ENCODE results near the gene NPR3. TPM values are rescaled to one million over a fixed set of nuclear protein-coding genes. Genes with fewer than 3 reads are reported as not detected.

NPR3 gene, protein sequence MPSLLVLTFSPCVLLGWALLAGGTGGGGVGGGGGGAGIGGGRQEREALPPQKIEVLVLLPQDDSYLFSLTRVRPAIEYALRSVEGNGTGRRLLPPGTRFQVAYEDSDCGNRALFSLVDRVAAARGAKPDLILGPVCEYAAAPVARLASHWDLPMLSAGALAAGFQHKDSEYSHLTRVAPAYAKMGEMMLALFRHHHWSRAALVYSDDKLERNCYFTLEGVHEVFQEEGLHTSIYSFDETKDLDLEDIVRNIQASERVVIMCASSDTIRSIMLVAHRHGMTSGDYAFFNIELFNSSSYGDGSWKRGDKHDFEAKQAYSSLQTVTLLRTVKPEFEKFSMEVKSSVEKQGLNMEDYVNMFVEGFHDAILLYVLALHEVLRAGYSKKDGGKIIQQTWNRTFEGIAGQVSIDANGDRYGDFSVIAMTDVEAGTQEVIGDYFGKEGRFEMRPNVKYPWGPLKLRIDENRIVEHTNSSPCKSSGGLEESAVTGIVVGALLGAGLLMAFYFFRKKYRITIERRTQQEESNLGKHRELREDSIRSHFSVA
- total RNA-seq (2014; rRNA removed; shearing (Covaris generic); ENCODE audit: low replicate concordance), result 0.11 and 1.2 TPM in 2 replicates

DNA sequence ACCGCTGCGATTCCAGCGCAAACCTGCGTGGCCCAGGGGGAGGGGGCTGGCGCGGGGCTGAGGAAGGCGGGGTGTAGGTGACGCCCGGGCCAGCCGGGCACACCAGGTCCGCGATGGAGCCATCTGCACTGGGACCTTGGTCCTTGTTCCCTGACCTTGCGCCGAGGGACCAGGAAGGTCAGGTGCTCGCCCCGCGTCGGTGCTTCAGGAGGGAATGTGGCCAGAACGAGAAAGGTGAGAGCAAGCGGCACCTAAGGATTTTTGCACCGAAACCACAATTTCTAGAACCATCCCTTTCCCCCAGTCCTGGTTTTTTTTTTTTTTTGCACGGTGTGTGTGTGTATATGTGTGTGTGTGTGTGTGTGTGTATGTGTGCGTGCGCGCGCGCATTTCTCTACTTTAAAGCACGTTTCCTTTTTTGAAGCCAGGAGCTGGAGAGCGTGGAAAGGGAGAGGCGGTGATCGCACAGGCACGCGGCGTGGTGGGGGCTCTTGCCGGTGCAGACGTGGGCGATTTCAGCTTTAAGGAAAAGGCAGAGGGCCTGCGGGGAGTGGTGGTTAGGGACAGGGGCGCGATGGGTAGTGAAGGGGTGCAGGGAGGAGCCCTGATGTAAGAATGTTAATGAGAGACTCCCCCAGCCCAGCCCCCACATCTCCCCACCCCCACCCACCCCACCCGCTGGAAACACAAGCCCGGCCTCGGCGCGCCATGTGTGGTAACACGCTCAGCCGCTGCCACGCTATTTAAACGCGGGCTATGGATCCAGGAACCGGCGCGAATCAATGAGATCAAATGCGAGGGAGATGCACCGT, at the start of gene NPR3:
TSS of gene NPR3 (plus strand) at position 772 of the 812 bp plus-strand sequence. CDS start 456 bp downstream, outside the sequence.
- no peaks in the 10 kb centered on the region for H3K9me3 ChIP-seq (ENCODE audit: low read length)
- no peaks in the 10 kb centered on the region for H3K9me2 ChIP-seq (replicated peaks; ENCODE audit: insufficient read depth, low read length)
- no peak within 1 kb of the TSS for H3K4me3 ChIP-seq (ENCODE audit: low read length)
- no peak within 1 kb of the TSS for H3K4me2 ChIP-seq (ENCODE audit: low read depth, low read length, poor library complexity, severe bottlenecking)
- no peak within 1 kb of the TSS for H2AFZ ChIP-seq (ENCODE audit: low read length)
- H3K27me3 ChIP-seq (ENCODE audit: low read length), result no peaks in the 10 kb centered on the region
- no peak within 1 kb of the TSS for H3K27ac ChIP-seq (ENCODE audit: low read length)
- H3K9ac ChIP-seq (ENCODE audit: low read length), result no peak within 1 kb of the TSS
- DNase-seq, result no peak
- H4K20me1 ChIP-seq (ENCODE audit: insufficient read depth, low read depth, low read length), result no peaks in the 10 kb centered on the region
- H3K4me1 ChIP-seq (ENCODE audit: low read length), result no peaks in the 10 kb centered on the region
- no peaks in the 10 kb centered on the region for H3K79me2 ChIP-seq (ENCODE audit: low read length)
- H3K36me3 ChIP-seq (ENCODE audit: insufficient read depth, low read length), result no peaks in the 10 kb centered on the region

DNA sequence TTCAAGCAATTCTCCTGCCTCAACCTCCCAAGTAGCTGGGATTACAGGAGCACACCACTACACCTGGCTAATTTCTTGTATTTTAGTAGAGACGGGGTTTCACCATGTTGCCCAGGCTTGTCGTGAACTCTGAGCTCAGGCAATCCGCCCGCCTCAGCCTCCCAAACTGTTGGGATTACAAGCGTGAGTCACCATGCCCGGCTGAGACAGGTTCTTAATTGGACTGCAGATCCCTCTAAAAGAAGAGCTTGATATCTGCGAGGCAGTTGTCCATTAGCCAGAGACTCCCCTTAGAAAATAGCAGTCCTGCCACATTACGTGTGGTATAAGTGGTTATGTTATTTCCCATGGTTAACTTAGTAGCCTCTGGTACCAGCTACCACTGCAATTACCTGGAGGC, 46.6 kb upstream of the NPR3 start:
- no peak for DNase-seq
- 0 out of 2 replicates have a peak, but pooled peaks cover 3% of the 10 kb centered on the region for H3K27me3 ChIP-seq (ENCODE audit: low read length)
- H3K9me2 ChIP-seq (replicated peaks; ENCODE audit: insufficient read depth, low read length), result no peaks in the 10 kb centered on the region
- no peaks in the 10 kb centered on the region for H3K4me1 ChIP-seq (ENCODE audit: low read length)
- no peaks in the 10 kb centered on the region for H3K79me2 ChIP-seq (ENCODE audit: low read length)
- no peaks in the 10 kb centered on the region for H3K9me3 ChIP-seq (ENCODE audit: low read length)
- no peaks in the 10 kb centered on the region for H3K36me3 ChIP-seq (ENCODE audit: insufficient read depth, low read length)
- no peak overlapping the region for H2AFZ ChIP-seq (ENCODE audit: low read length)
- H4K20me1 ChIP-seq (ENCODE audit: insufficient read depth, low read depth, low read length), result no peaks in the 10 kb centered on the region
- H3K4me2 ChIP-seq (ENCODE audit: low read depth, low read length, poor library complexity, severe bottlenecking), result no peak overlapping the region
- no peak overlapping the region for H3K9ac ChIP-seq (ENCODE audit: low read length)
- H3K4me3 ChIP-seq (ENCODE audit: low read length), result no peak overlapping the region
- no peak overlapping the region for H3K27ac ChIP-seq (ENCODE audit: low read length)

DNA sequence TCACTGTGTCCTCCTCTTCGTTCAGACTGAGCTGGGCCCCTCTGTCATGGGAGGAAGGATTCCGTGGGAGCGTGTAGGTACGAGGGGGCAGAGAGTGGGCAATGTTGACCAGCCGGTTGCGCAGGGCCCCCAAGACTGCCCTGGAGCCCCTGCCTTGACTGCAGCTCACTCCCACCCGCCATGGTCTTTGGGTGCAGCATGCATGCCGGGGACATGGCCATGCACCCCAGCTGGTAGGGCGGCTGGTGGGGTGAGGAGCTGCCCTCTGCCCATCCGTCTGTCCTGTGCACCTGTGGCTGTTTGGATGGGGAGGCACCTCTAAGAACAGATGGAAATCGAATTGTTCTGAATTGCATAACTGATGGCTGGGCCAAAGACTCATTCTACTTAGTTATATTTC, 42.6 kb upstream of the NPR3 start:
- H3K9me3 ChIP-seq (ENCODE audit: low read length), result peaks cover 9% of the 10 kb centered on the region
- H3K9me2 ChIP-seq (replicated peaks; ENCODE audit: insufficient read depth, low read length), result no peaks in the 10 kb centered on the region
- no peak overlapping the region for H3K4me2 ChIP-seq (ENCODE audit: low read depth, low read length, poor library complexity, severe bottlenecking)
- H3K4me3 ChIP-seq (ENCODE audit: low read length), result no peak overlapping the region
- no peaks in the 10 kb centered on the region for H3K79me2 ChIP-seq (ENCODE audit: low read length)
- no peaks in the 10 kb centered on the region for H3K4me1 ChIP-seq (ENCODE audit: low read length)
- H3K27me3 ChIP-seq (ENCODE audit: low read length), result 0 out of 2 replicates have a peak, but pooled peaks cover 3% of the 10 kb centered on the region
- H2AFZ ChIP-seq (ENCODE audit: low read length), result no peak overlapping the region
- no peaks in the 10 kb centered on the region for H3K36me3 ChIP-seq (ENCODE audit: insufficient read depth, low read length)
- H4K20me1 ChIP-seq (ENCODE audit: insufficient read depth, low read depth, low read length), result no peaks in the 10 kb centered on the region
- H3K27ac ChIP-seq (ENCODE audit: low read length), result no peak overlapping the region
- DNase-seq, result no peak
- no peak overlapping the region for H3K9ac ChIP-seq (ENCODE audit: low read length)

DNA sequence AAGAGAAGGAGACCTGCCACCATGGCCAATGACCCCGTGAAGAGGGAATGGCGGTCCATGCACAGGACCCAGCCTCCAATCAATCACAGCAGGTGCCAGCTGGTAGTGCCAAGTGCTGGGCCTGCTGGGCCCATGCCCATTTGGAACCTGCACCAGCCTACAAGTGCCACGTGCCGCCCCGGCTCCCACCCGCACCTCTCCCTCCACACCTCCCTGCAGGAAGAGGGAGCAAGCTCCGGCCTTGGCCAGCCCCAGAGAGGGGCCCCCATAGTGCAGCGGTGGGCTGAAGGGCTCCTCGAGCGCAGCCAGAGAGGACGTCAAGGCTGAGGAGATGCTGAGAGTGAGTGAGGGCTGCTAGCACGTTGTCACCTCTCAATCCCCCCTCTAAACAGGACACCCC, 37.8 kb upstream of the NPR3 start:
- Histone ChIP-seq H3K9me2 (replicated peaks; ENCODE audit: insufficient read depth, low read length) (no peaks in the 10 kb centered on the region), H3K9ac (ENCODE audit: low read length) (no peak overlapping the region), H3K27me3 (ENCODE audit: low read length) (no peaks in the 10 kb centered on the region), H3K36me3 (ENCODE audit: insufficient read depth, low read length) (no peaks in the 10 kb centered on the region), H4K20me1 (ENCODE audit: insufficient read depth, low read depth, low read length) (no peaks in the 10 kb centered on the region), H3K27ac (ENCODE audit: low read length) (no peak overlapping the region), H2AFZ (ENCODE audit: low read length) (no peak overlapping the region), H3K9me3 (ENCODE audit: low read length) (peaks cover 9% of the 10 kb centered on the region), H3K4me3 (ENCODE audit: low read length) (no peak overlapping the region), H3K4me1 (ENCODE audit: low read length) (no peaks in the 10 kb centered on the region), H3K79me2 (ENCODE audit: low read length) (no peaks in the 10 kb centered on the region), H3K4me2 (ENCODE audit: low read depth, low read length, poor library complexity, severe bottlenecking) (no peak overlapping the region)
- no peak for DNase-seq

DNA sequence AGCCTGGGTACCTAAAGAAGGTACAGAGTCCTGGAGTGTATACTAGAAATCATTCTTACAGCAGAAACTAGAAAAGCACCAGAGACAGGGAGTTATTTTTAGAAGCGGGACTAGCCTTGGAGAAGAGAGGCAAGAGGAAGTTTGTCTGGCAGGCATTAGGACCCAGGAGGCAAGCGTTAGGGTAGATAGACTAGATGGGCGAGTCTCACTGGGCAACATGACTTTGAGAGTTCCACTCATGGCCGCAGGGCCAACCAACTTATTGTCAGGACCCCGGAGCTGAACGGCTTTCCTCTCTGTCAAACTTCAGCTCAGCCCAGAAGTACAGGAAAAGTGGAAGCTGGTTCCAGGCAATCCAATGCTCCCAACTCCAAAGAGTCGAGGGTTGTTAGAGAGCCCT, 34.1 kb upstream of the NPR3 start:
- Histone ChIP-seq H3K4me2 (ENCODE audit: low read depth, low read length, poor library complexity, severe bottlenecking) (no peak overlapping the region), H3K27ac (ENCODE audit: low read length) (no peak overlapping the region)

DNA sequence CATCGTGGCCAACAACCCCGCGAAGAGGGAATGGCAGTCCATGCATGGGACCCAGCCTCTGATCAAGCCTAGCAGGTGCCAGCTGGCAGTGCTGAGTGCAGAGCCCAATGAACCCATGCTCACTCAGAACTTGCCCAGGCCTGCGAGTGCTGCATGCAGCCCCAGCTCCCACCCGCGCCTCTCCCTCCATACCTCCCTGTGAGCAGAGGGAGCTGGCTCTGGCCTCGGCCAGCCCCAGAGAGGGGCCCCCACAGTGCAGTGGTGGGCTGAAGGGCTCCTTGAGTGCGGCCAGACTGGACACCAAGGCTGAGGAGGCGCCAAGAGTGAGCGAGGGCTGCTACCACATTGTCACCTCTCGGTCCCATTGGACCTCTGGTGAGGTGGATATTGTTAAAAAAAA, 32.6 kb upstream of the NPR3 start:
- no peaks in the 10 kb centered on the region for H3K27me3 ChIP-seq (ENCODE audit: low read length)
- no peaks in the 10 kb centered on the region for H4K20me1 ChIP-seq (ENCODE audit: insufficient read depth, low read depth, low read length)
- H3K9ac ChIP-seq (ENCODE audit: low read length), result no peak overlapping the region
- no peaks in the 10 kb centered on the region for H3K36me3 ChIP-seq (ENCODE audit: insufficient read depth, low read length)
- H3K4me2 ChIP-seq (ENCODE audit: low read depth, low read length, poor library complexity, severe bottlenecking), result no peak overlapping the region
- no peaks in the 10 kb centered on the region for H3K4me1 ChIP-seq (ENCODE audit: low read length)
- no peaks in the 10 kb centered on the region for H3K9me3 ChIP-seq (ENCODE audit: low read length)
- no peak overlapping the region for H3K27ac ChIP-seq (ENCODE audit: low read length)
- no peaks in the 10 kb centered on the region for H3K79me2 ChIP-seq (ENCODE audit: low read length)
- H3K4me3 ChIP-seq (ENCODE audit: low read length), result no peak overlapping the region
- H3K9me2 ChIP-seq (replicated peaks; ENCODE audit: insufficient read depth, low read length), result no peaks in the 10 kb centered on the region
- H2AFZ ChIP-seq (ENCODE audit: low read length), result no peak overlapping the region
- no peak for DNase-seq

More for the DNA sequence above, 34.1 kb upstream of the NPR3 start:
- H4K20me1 ChIP-seq (ENCODE audit: insufficient read depth, low read depth, low read length), result no peaks in the 10 kb centered on the region
- no peak overlapping the region for H3K9ac ChIP-seq (ENCODE audit: low read length)
- H3K4me1 ChIP-seq (ENCODE audit: low read length), result no peaks in the 10 kb centered on the region
- no peaks in the 10 kb centered on the region; the same call in 1 of the 2 replicates for H3K9me3 ChIP-seq (ENCODE audit: low read length)
- H3K9me2 ChIP-seq (replicated peaks; ENCODE audit: insufficient read depth, low read length), result no peaks in the 10 kb centered on the region
- H3K36me3 ChIP-seq (ENCODE audit: insufficient read depth, low read length), result no peaks in the 10 kb centered on the region
- no peak for DNase-seq
- no peak overlapping the region for H3K4me3 ChIP-seq (ENCODE audit: low read length)
- H3K27me3 ChIP-seq (ENCODE audit: low read length), result no peaks in the 10 kb centered on the region
- H3K79me2 ChIP-seq (ENCODE audit: low read length), result no peaks in the 10 kb centered on the region
- no peak overlapping the region for H2AFZ ChIP-seq (ENCODE audit: low read length)

DNA sequence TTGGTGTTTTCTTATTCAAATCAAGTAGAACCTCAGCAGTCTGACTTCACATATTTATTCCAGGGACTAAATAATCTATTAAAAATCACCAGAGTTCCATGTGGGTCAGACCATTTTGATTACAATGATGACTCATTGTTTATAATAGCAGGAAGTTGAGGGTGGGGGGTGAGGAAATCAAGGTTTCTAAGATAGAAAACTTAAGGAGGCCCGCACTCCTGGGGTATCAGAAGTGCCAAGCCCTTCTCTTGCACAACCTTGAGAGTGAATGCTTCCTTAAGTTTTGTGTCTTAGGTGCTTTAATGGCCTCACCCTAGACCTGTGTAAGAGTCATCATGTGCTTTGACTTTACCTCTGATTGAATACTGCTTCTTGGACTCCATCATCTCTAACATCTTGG, 31.9 kb upstream of the NPR3 start:
- no peaks in the 10 kb centered on the region for H3K36me3 ChIP-seq (ENCODE audit: insufficient read depth, low read length)
- H3K27ac ChIP-seq (ENCODE audit: low read length), result no peak overlapping the region
- H2AFZ ChIP-seq (ENCODE audit: low read length), result no peak overlapping the region
- no peak overlapping the region for H3K4me2 ChIP-seq (ENCODE audit: low read depth, low read length, poor library complexity, severe bottlenecking)
- H3K4me1 ChIP-seq (ENCODE audit: low read length), result no peaks in the 10 kb centered on the region
- H3K4me3 ChIP-seq (ENCODE audit: low read length), result no peak overlapping the region
- H4K20me1 ChIP-seq (ENCODE audit: insufficient read depth, low read depth, low read length), result no peaks in the 10 kb centered on the region
- H3K27me3 ChIP-seq (ENCODE audit: low read length), result no peaks in the 10 kb centered on the region
- no peaks in the 10 kb centered on the region for H3K79me2 ChIP-seq (ENCODE audit: low read length)
- no peaks in the 10 kb centered on the region for H3K9me3 ChIP-seq (ENCODE audit: low read length)
- H3K9ac ChIP-seq (ENCODE audit: low read length), result no peak overlapping the region
- no peak for DNase-seq
- H3K9me2 ChIP-seq (replicated peaks; ENCODE audit: insufficient read depth, low read length), result no peaks in the 10 kb centered on the region

DNA sequence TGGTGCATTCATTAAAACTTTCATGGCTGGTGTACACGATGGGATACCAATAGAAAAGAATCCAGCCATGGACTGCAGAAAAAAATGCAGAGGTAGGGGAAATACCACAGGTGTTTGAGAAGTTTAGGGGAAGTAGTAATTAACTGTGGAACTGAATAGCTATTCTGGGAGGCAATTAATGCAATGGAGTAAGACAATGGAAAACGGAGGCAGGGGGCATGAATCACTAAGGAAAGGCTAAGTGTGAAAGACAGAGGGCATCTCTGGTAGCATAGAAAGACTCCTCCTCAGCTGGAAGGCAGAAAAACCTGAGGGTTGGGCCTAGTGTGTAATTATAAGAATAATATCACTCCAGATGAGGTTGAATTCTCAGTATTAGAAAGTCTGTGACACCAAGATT, 30.9 kb upstream of the NPR3 start:
- H2AFZ ChIP-seq (ENCODE audit: low read length), result no peak overlapping the region
- no peak overlapping the region for H3K27ac ChIP-seq (ENCODE audit: low read length)
- no peaks in the 10 kb centered on the region for H4K20me1 ChIP-seq (ENCODE audit: insufficient read depth, low read depth, low read length)
- no peak overlapping the region for H3K4me3 ChIP-seq (ENCODE audit: low read length)
- no peaks in the 10 kb centered on the region for H3K4me1 ChIP-seq (ENCODE audit: low read length)
- H3K4me2 ChIP-seq (ENCODE audit: low read depth, low read length, poor library complexity, severe bottlenecking), result no peak overlapping the region
- H3K9ac ChIP-seq (ENCODE audit: low read length), result no peak overlapping the region
- no peaks in the 10 kb centered on the region for H3K27me3 ChIP-seq (ENCODE audit: low read length)
- DNase-seq, result no peak
- H3K79me2 ChIP-seq (ENCODE audit: low read length), result no peaks in the 10 kb centered on the region
- no peaks in the 10 kb centered on the region for H3K36me3 ChIP-seq (ENCODE audit: insufficient read depth, low read length)
- H3K9me3 ChIP-seq (ENCODE audit: low read length), result no peaks in the 10 kb centered on the region
- no peaks in the 10 kb centered on the region for H3K9me2 ChIP-seq (replicated peaks; ENCODE audit: insufficient read depth, low read length)
